Ammon's horn (tissue), 1 donor: ENCODE data around the gene GATA6.
"Not testable (repeated sequence)": the region's sequence is repeated elsewhere in the genome, so short reads cannot be mapped to it uniquely, and the experiment has no call there.

Source experiments
- DNase-seq: peaks from one replicate; pipeline ENCODE4 v3.0.0-alpha.2; 2016; ENCODE audit warnings: low spot score

Gene GATA6

DNA sequence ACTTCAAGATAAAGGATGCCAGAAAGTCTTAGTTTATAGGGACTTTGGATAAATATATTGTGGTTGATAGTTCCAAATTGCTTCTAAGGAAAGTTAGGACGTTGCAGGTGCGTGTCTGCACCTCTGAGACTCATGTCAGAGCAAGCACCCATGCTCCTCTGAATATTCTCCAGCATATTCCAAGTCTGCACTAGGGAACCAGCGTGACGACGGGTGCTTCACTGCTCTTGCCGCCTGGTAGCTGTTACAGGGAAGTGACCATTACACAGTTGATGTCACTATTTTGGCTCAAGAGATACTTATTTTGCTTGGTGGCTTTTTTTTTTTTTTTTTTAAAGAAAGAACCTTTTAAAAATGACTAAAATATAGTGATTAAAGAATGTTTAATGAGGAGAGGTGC lies 35.6 kb downstream of the GATA6 start:
- DNase-seq, result no peak

DNA sequence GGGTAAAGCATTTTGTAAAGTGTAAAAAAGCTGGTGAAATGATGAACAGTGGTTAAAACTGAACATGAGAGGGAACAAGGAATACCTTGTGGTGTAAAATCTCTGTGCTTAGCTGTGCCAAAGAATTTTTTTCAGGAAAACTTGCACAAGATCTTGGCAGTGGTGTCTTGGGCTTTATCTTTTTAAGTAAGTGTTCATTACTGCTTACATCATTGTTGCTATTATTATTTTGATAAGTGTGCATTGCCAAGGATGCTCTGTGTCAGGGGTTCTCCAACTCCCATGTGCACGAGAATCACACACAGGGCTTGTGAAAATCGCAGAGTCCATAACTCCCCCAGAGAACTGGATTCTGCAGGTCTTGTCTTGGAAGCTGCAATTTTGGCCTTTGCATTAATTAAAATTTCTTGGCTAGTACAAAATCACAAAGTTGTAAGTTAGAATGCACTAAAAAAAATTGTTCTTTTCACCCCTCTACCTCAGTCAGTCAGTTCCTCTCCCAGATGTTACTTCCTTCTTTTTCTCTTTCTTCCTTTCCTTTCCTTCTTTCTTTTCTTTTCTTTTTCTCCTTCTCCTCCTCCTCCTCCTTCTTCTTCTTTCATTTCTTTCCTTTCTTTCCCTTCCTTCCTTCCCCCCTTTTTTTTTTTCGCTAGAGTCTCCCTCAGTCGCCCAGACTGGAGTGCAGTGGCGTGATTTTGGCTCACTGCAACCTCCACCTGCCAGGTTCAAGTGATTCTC lies 37.8 kb downstream of the GATA6 start:
- no peak for DNase-seq

DNA sequence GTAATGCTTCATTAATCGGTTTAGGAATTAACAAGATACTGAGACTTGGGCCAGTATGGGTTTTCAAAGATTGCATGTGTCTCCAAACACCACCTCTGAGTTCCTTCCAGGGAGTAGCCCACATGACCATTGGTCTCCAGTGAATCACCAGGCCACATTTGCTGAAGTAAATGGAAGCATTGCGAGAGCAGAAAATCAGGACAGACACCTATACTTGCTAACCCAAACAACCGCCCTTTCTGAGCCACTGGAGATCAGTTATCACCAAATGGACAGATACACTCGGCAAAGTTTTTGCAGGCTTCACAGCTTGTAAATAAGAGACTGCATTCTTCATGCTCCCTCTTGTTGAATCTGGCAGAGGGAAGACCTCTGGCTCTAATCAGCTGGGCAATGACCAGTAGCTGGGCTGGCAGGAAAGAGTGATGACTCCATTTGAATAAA lies 40.9 kb downstream of the GATA6 start:
- DNase-seq, result no peak

DNA sequence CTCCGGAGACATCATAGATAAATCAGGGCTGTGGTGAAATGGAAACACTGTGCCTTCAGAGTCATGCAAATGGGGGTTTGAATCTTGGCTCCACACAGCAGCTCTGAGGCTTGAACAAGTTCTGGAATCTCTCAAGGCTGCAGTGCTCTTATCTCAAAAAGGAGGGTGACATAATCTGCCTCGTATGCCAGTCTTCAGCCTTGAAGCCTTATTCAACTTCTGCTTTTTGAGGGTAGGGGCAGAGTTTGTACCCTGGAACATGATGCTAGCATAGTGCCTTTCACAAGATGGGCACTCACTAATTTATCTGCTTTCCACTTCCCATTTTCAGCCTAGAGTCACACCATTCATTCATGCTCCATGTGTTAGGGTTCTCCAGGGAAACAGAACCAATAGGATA lies 42.3 kb downstream of the GATA6 start:
- no peak for DNase-seq

DNA sequence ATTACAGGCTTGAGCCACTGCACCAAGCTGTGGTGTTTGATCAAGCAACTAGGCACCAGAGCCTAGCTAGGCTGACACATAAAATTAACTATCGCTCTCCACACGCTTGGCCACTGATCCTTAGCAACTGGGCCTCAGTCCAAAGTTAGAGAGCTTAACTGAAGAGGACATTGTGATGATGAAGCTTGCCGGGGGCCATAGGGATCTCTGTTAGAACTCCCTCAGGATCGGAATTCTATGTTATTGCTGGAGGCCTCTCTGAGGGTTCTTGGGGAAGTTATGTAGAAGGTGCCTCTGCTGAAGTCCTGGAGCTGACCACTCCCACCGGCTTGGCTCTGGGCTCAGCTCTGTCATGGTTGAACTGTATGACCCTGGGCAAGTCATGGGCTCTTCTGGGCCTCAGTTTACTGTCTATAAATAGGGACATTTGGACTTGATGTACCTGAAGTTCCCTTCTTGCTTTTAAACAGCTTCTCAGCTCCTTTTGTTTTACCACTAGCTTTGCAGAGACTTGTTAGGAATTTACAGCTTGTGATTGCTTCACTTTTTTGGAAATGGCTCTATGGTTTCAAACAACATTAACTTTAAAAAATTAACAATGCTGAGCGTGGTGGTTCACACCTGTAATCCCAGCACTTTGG lies 44.1 kb downstream of the GATA6 start:
- DNase-seq, result no peak

DNA sequence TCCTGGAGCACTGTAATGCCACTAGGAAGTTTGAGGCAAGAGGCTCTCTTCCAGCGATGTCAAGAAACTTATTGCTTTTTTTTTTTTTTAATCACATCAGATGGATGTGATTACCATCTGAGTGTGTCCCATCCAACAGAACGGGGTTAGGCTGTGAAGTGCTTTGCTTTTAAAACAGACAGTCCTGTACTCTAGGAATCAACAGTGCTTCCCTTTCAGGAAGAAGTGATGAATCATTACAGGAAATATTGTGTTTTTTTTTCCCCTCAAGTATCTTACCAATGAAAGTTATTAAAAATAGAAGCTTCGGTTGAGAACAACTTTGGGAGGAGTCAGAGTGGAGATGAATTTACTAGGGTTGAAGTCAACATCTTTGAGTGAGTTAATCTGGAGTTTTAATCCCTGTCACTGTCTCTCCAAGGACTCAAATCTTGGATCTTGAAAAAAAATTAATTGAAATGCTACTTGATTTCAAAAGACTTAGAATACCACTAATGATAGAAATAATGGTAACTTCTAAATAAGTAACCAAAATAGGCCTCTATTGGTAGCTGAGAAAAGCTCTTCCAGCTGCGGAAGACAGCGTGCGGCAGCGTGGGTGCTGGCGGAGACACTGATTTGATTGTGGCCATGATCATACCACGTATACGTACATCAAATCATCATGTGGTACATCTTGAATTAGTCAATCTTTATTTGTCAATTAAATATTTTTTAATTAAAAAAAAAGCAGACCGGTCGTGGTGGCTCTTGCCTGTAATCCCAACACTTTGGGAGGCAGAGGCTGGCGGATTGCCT lies 45.5 kb downstream of the GATA6 start:
- no peak for DNase-seq

DNA sequence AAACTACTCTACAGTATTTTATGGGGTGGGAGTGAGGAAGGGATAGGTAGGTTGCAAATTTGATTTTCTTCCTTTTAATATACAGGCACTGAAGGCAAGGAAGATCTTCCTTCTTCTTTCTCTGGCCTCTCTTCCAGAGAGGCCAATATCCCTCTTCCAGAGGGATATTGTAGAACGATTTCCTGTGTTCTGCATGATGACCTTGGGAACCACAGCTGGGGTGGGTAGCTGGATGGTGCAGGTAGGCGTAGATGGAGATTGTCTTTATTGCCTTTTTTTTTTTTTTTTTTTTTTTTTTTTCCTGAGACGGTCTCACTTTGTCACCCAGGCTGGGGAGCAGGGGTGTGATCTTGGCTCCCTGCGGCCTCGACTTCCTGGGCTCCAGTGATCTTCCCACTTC lies 49.4 kb downstream of the GATA6 start:
- no peak for DNase-seq

DNA sequence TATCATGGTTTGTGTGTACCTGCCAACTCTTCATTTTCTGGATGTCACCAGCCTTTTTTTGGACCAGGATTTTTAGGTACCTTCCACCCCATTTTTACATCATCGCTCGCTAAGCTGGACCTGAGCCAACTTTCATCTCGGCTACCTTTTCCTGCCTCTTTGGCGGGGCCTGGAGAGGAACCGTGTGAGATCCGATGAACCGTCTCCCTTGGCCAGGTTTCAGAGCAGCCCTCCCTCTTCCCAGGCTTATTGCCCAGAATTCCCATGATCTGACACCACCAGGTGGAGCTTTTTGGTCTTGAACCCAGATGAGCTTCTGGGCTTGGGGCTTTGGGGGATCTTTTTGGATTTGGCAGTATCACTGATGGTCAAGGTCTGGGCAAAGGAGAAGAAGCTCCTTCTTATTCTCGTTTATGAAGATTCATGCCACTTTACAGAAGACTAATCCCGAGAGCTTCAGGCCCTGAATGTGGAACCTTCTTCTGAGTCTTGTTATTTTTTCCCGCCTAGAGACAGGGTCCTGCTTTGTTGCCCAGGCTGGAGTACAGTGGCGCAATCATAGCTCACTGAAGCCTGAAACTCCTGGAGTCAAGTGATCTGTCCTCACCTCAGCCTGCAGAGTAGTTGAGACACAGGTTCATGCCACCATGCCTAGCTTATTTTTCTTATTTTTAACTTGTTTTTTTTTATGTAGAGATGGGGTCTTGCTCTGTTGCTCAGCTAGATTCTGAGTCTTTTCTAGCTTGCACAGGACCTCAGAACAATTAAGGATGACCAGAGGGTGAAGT lies 50.4 kb downstream of the GATA6 start:
- no peak for DNase-seq

DNA sequence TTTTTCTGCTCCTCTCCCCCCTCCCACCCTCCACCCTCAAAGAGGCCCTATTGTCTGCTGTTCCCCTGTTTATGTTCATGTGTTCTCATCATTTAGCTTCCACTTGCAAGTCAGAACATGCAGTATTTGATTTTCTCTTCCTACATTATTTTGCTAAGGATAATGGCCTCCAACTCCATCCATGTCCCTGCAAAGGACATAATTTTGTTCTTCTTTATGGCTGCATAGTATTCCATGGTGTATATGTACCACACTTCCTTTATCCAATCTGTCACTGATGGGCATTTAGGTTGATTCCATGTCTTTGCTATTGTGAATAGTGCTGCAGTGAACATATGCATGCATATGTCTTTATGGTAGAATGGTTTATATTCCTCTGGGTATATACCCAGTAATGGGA lies 51.2 kb downstream of the GATA6 start:
- not testable (repeated sequence) for DNase-seq

DNA sequence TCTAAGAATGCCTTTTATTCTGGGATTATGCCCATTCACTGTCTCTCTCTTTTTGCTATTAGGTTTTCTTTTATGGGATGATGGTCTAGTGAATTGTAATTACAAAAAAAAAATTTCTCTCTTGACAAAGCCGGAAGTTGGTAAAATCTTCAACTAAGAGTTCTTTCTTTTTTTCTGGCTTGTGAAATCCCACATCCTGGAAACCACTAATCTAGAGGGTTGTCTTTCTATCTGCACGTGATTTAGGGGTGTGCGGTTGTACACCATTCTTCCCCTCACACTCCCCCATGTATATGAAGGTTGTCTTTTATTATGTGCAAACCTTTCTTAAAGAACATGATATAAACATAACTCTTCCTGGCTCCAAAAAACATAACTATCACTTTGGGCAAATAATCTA lies 52.0 kb downstream of the GATA6 start:
- no peak for DNase-seq

DNA sequence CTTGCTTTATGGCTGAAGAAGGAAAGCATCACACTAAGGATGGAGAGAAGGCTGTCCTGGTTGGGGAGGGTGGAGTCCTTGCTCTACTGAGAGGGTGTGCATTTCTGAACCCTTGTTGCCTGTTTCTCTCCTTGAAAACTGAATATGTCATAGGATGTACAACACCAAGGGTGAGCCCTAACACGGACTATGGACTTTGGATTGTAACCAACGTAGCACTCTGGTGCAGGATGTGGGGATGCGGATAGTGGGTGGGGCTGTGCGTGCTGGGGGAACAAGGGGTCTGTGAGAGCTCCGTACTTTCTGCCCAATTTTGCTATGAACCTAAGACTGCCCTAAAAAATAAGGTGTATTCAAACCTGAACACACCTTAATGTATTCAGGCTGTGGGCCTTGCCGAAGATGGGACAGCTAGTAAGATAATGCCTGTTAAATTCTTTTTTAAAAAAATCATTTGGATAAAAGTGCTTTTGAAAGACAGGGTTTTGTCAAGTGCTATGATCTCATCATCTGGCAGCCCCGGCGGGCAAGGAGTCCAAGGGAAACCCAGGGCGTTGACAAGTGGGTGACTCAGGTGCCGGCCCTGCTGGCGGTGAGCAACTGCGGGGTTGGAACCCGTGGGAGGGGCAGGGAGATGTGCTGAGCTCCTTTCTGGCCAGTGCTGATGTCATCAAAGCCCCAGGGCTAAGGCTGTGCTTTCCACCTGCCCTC lies 54.0 kb downstream of the GATA6 start:
- no peak for DNase-seq

DNA sequence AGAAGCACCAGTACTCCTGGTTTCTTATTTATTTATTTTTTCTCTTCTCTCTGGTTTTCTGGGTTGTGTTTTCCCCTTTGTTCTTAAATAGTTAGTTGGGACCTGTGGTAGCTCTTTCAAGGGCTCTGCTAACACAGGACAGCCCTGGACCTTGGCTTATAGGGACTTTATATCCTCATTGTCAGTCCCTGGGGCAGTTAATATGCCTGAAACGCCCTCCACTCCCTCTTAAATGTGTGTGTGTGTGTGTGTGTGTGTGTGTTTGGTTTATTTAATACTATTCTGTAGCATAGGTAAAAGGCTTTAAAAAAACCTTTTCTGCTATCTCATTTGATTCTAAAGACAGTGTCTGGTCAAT lies 54.6 kb downstream of the GATA6 start:
- no peak for DNase-seq

DNA sequence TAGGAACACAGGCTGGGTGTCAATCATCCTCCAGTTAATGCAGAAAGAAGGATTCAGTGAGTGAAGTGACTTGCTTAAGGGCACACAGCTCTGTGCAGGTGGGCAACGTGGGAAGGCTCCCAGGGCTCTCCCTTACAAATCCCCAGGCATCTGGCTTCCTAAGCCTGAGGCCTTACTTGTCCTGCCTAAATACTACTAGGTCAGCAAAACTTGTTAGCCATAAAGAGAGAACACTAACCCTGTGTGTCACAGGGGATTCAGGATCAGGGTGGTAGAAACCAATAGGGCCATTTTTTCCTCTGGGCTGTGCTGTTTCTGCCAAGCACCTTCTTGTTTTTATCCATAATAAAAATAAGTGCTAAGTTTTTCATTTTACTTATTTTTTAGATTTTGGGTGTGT lies 55.0 kb downstream of the GATA6 start:
- no peak for DNase-seq

DNA sequence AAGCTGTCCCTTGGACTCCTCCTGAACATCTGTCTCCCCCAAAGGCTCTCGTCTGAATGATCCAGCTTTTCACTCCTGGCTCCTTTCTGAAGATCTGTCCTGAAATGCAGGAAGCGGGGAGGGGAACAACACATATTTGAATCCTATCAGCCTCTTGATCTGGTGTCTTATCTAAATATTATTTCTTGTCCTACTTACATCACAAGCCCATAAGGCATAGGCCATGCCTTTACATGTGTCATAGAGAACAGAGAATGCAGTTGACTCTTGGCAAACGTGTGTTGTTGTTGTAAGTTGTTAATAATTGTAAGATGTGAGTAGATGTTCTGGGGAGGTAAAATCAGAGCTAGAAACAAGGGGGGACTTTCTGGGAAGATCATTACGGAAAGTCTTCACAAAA lies 57.4 kb downstream of the GATA6 start:
- no peak for DNase-seq

DNA sequence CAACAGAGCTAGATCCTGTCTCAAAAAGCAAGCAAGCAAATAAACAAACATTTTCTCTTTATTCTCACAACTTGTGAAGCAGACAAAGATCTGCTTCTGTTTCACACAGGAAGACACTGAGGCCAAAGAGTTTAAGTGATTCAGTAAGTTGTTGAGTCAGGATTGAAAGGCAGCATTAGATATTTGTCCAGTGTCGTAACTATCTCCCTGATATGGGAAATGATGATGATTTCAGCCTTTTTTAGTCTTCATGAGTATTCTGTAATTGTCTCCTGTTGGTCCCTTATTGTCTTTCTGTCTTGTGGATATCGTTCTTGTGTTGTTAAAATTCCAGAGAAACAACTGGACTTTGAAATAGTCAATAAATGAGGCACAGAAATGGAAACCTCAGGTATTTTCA lies 59.6 kb downstream of the GATA6 start:
- DNase-seq, result no peak

DNA sequence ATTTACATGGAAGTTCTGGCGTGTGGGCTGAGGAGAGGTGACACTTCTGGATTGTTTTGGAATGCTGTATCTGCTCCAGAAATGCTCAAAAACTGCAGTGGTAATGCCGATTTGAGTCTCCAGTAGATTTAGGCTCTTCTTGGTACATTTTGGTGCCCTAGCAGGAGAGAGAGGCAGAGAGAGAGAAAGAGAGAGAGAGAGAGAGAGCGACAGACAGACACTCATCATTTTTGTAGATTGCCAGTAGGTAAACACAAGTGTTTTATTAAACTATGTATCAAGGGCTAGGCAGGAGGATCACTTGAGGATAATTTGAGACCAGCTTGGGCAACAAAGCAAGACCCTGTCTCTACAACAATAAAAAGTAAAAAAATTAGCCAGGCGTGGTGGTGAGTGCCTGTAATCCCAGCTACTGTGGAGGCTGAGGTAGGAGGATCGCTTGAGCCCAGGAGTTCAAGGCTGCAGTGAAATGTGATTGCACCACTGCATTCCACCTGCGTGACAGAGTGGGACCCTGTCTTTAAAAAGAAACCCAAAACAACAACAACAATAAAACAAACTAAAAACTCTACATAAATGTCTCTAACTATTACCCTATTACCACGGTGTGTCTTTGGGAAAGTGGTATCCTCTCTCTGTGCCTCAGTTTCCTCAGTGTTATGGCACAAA lies 60.2 kb downstream of the GATA6 start:
- no peak for DNase-seq

DNA sequence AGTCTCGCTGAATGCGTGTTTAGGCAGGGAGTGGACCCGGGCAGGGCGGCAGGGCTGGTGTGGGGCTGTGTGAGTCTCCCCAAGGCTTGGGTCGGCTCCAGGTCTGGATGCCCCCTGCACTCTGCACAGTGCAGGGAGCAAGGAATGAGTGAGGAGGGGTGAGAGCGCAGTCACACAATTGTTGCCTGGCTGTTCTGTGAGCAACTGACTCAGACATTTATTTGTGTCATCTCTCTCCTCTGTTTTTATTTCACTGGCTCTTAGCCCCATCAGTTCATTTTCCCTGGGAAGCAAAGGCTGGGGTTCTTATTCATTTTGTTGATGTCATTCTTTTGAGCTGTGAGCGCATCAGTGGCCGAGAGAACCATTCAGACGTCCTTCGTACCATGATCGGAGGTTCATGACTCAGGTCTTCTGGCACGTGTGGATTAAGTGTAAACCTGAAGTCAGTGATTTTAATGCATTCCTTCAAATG lies 61.1 kb downstream of the GATA6 start:
- no peak for DNase-seq

DNA sequence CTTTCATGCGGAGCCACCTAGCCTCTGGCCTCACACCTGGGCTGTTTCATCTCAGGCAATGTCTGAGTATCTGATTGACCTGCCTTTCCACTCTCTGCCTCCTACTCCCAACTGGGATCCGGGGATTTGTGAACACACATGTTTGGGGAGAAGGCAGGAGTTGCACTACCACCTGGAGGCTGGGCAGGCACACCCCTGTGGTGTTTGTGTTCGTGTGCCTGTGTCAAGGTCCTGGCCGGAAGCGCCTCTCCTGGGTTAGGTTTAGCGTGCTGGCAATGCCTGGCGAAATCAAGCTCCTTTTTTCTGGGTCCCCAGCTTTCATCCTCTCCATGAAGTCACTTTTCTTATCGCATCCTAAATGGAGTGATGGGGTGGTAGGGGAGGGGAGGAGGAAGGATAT lies 63.9 kb downstream of the GATA6 start:
- DNase-seq, result no peak

DNA sequence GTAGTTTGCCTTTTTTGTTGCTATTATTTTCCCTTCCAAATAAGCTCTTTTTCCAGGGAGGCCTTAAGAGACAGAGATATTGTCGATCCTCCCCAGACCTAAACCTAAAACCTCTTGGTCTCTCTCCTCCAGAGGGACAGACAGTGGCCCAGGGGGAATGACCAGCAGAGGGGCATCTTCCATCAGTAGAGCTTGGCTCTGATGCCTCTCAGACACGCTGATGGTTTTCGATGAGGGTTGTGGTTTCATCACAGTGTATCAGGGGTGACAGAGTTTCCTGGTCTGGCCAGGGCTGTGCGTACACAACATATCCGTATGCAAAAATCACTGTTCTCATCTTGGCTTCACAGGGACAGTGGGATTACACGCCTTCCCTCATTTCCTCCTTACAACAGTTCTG lies 68.6 kb downstream of the GATA6 start:
- DNase-seq, result no peak

DNA sequence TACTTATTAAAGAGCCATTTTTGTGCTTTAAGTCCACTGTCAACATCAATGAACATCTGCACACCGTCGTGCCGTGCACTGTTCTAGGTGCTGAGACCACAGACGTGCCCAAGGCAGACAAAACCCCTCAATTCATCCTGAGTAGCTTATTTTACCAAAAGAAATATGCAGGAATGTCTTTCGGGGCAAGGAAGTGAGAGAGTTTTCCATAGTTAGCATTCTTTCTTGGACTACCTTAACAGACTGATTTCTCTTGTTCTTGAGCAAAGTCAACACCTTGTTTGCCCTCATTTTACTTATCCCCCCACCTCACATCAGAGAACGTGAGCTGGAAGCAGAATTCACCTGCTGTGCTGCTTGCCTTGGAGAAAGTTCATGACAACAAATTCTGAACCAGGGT lies 69.3 kb downstream of the GATA6 start:
- DNase-seq, result no peak

DNA sequence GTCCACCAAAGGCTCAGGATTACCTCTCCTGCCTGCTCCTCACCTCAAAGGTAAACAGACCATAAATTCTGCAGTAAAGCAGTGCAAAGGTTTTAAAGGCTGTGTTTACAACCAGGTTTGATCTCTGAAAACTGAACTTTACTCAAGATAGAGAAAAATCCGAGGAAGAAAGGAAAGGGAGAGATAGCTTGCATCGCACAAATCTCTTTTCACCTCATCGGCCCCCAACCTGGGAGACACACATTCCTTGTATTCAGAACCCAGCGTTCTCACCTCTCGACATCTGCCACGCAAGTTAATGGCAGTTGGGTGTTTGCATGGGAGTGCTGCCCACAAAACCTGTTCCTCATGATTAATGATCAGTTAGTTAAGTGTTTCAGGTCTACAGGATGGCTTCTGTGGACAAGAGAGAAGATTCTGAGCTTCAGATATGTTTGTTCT lies 72.6 kb downstream of the GATA6 start:
- DNase-seq, result no peak
